Adrenal gland (tissue), 5 donors: ENCODE measurements around the gene PRRT1.

ENCODE experiments used
- CTCF ChIP-seq, 6 experiments: fragments of 450-650 bp in 4 of 6; fragments of 200-600 bp in 2 of 6; sonication (generic) in 1 of 6; IDR thresholded peaks; 1 replicate in 5 of 6; 2 replicates in 1 of 6; pipeline versions ENCODE4 v1.5.1 to v1.8.0; 2016 to 2021; ENCODE audit warnings: antibody characterized with exemption in 6 of 6, mild to moderate bottlenecking in 2 of 6, moderate library complexity in 1 of 6
- POLR2A ChIP-seq, 2 donors: fragments of 450-650 bp; IDR thresholded peaks; one replicate each; pipeline ENCODE4 v1.6.1; 2017; ENCODE audit warnings: antibody characterized with exemption in 2 of 2, mild to moderate bottlenecking in 2 of 2, moderate library complexity in 1 of 2
- donor health status: DM: no; HTN: no; CAD: no.

GRCh38 chr6:32189069-32189741 lies 37.5 kb upstream of the PRRT1 start:
- TF ChIP-seq CTCF (IDR thresholded peaks at IDR 0.05) (no peak), POLR2A (IDR thresholded peaks at IDR 0.05) (no peak)
